ENCODE measurements around the gene MAPK11. TPM values are rescaled to one million over a fixed set of nuclear protein-coding genes. Genes with fewer than 3 reads are reported as not detected.

The MAPK11 gene
- total RNA-seq, 1 donor from 2014 or later: not detected

- no peak overlapping the region for H3K4me2 ChIP-seq
- no peaks in the 10 kb centered on the region for H3K4me1 ChIP-seq
- Mint-ChIP-seq H3K27me3 (ENCODE audit: insufficient read depth, low read depth) (no peaks in the 10 kb centered on the region), H3K4me1 (no peaks in the 10 kb centered on the region), H3K9me3 (no peaks in the 10 kb centered on the region), H3K27ac (no peak overlapping the region), H3K36me3 (peaks cover 6% of the 10 kb centered on the region), H3K4me3 (no peak overlapping the region)
- H3K27me3 ChIP-seq: no peaks in the 10 kb centered on the region
- H3K9me3 ChIP-seq (ENCODE audit: low read depth): no peaks in the 10 kb centered on the region
- no peak overlapping the region for H2AFZ ChIP-seq (replicated peaks)
- H3K9ac ChIP-seq: no peak overlapping the region
- H3F3A ChIP-seq (ENCODE audit: low read depth): no peaks in the 10 kb centered on the region
- no peak for TF ChIP-seq CTCF (IDR thresholded peaks at IDR 0.05)
- H3K27ac ChIP-seq: no peak overlapping the region
- DNase-seq (ENCODE audit: low spot score): no peak
- peaks cover 18% of the 10 kb centered on the region for H4K20me1 ChIP-seq (ENCODE audit: low read depth)
- H3K36me3 ChIP-seq: no peaks in the 10 kb centered on the region
- H3K4me3 ChIP-seq: no peak overlapping the region
- H3K79me2 ChIP-seq (ENCODE audit: low read depth): no peaks in the 10 kb centered on the region
Observed at GRCh38 chr22:50283821-50284220, 13.6 kb upstream of the MAPK11 start.

- no peaks in the 10 kb centered on the region for H3K36me3 ChIP-seq
- no peaks in the 10 kb centered on the region for H3F3A ChIP-seq (ENCODE audit: low read depth)
- Mint-ChIP-seq H3K9me3 (no peaks in the 10 kb centered on the region), H3K27me3 (ENCODE audit: insufficient read depth, low read depth) (no peaks in the 10 kb centered on the region), H3K4me1 (no peaks in the 10 kb centered on the region), H3K4me3 (no peak overlapping the region), H3K36me3 (peaks cover 5% of the 10 kb centered on the region), H3K27ac (no peak overlapping the region)
- H3K4me2 ChIP-seq: no peak overlapping the region
- H3K27ac ChIP-seq: no peak overlapping the region
- no peak for DNase-seq (ENCODE audit: low spot score)
- H3K4me1 ChIP-seq: no peaks in the 10 kb centered on the region
- TF ChIP-seq EZH2phosphoT487 (IDR thresholded peaks at IDR 0.05) (no peak), CTCF (IDR thresholded peaks at IDR 0.05) (no peak), EZH2 (IDR thresholded peaks at IDR 0.05) (no peak)
- H3K9me3 ChIP-seq (ENCODE audit: low read depth): no peaks in the 10 kb centered on the region
- H3K4me3 ChIP-seq: no peak overlapping the region
- no peaks in the 10 kb centered on the region for H3K79me2 ChIP-seq (ENCODE audit: low read depth)
- peaks cover 11% of the 10 kb centered on the region for H4K20me1 ChIP-seq (ENCODE audit: low read depth)
- no peak overlapping the region for H3K9ac ChIP-seq
- no peak overlapping the region for H2AFZ ChIP-seq (replicated peaks)
- no peaks in the 10 kb centered on the region for H3K27me3 ChIP-seq
Observed at GRCh38 chr22:50282361-50283155, 12.4 kb upstream of the MAPK11 start.

- Histone ChIP-seq H3K4me2 (no peak overlapping the region), H3K36me3 (no peaks in the 10 kb centered on the region), H3K27me3 (no peaks in the 10 kb centered on the region), H3K79me2 (ENCODE audit: low read depth) (no peaks in the 10 kb centered on the region), H2AFZ (replicated peaks) (no peak overlapping the region), H3K9me3 (ENCODE audit: low read depth) (no peaks in the 10 kb centered on the region), H3F3A (ENCODE audit: low read depth) (no peaks in the 10 kb centered on the region), H4K20me1 (ENCODE audit: low read depth) (peaks cover 7% of the 10 kb centered on the region), H3K9ac (no peak overlapping the region), H3K4me3 (no peak overlapping the region), H3K27ac (no peak overlapping the region), H3K4me1 (no peaks in the 10 kb centered on the region)
- no peak for DNase-seq (ENCODE audit: low spot score)
- H3K9me3 Mint-ChIP-seq: no peaks in the 10 kb centered on the region
- H3K36me3 Mint-ChIP-seq: peaks cover 10% of the 10 kb centered on the region
- no peak overlapping the region for H3K27ac Mint-ChIP-seq
- TF ChIP-seq EZH2 (IDR thresholded peaks at IDR 0.05) (no peak), CTCF (IDR thresholded peaks at IDR 0.05) (no peak), EZH2phosphoT487 (IDR thresholded peaks at IDR 0.05) (no peak)
- H3K27me3 Mint-ChIP-seq (ENCODE audit: insufficient read depth, low read depth): no peaks in the 10 kb centered on the region
- no peaks in the 10 kb centered on the region for H3K4me1 Mint-ChIP-seq
- no peak overlapping the region for H3K4me3 Mint-ChIP-seq
Observed at GRCh38 chr22:50281957-50282356, 11.8 kb upstream of the MAPK11 start.
